ENCODE measurements around the gene ADRM1. TPM values are rescaled to one million over a fixed set of nuclear protein-coding genes. Genes with fewer than 3 reads are reported as not detected.

ADRM1 gene
- total RNA-seq, 4 donors from 2014 or later, result 143 to 198 (median 167) TPM

- TF ChIP-seq POLR2A (IDR thresholded peaks at IDR 0.05) (no peak), CTCF (IDR thresholded peaks at IDR 0.05) (no peak)
- DNase-seq (ENCODE audit: low spot score in 2 of 2), result no peak
- intact Hi-C loops (cut with DNase I; ENCODE audit: low total_unique reads), result no loop called here
These were observed 8.9 kb upstream of the ADRM1 start for GRCh38 chr20:62293946-62294345.

GRCh38 chr20:62294516-62294915 lies 8.3 kb upstream of the ADRM1 start:
- TF ChIP-seq CTCF (IDR thresholded peaks at IDR 0.05) (no peak), POLR2A (IDR thresholded peaks at IDR 0.05) (no peak)
- WGBS, 2 donors, result 87 to 90% methylated on average over 17 of the region's 17 CpGs
- intact Hi-C loops (cut with DNase I; ENCODE audit: low total_unique reads), result no loop called here

More at GRCh38 chr20:62293946-62294345, 8.9 kb upstream of the ADRM1 start:
- WGBS, 2 donors, result 85% methylated on average over 9 of the region's 9 CpGs
- H3K4me3 ChIP-seq (ENCODE audit: low read depth, poor library complexity, severe bottlenecking), result no peak overlapping the region

GRCh38 chr20:62296724-62297448 lies 5.9 kb upstream of the ADRM1 start:
- H3K4me3 ChIP-seq (ENCODE audit: low read depth, poor library complexity, severe bottlenecking), result no peak overlapping the region
- 83 to 84% methylated on average over 26 to 30 of the region's 30 CpGs for WGBS, 2 donors
- no peak for DNase-seq (ENCODE audit: low spot score in 2 of 2)
- intact Hi-C loops (cut with DNase I; ENCODE audit: low total_unique reads), result no loop called here
- TF ChIP-seq POLR2A (IDR thresholded peaks at IDR 0.05), result no peak
- no peak for TF ChIP-seq CTCF (IDR thresholded peaks at IDR 0.05)

More at GRCh38 chr20:62294516-62294915, 8.3 kb upstream of the ADRM1 start:
- H3K4me3 ChIP-seq (ENCODE audit: low read depth, poor library complexity, severe bottlenecking), result no peak overlapping the region
- no peak for DNase-seq (ENCODE audit: low spot score in 2 of 2)

- 79 to 80% methylated on average over 29 of the region's 29 CpGs for WGBS, 2 donors
- H3K4me3 ChIP-seq (ENCODE audit: low read depth, poor library complexity, severe bottlenecking), result no peak overlapping the region
- no peak for DNase-seq (ENCODE audit: low spot score in 2 of 2)
- TF ChIP-seq POLR2A (IDR thresholded peaks at IDR 0.05), result no peak
- TF ChIP-seq CTCF (IDR thresholded peaks at IDR 0.05), result no peak
- intact Hi-C loops (cut with DNase I; ENCODE audit: low total_unique reads), result no loop called here
These were observed 5.2 kb upstream of the ADRM1 start for GRCh38 chr20:62297449-62298227.

GRCh38 chr20:62298577-62299249 lies 4.1 kb upstream of the ADRM1 start:
- intact Hi-C loops (cut with DNase I; ENCODE audit: low total_unique reads), result no loop called here
- no peak for TF ChIP-seq CTCF (IDR thresholded peaks at IDR 0.05)
- no peak for TF ChIP-seq POLR2A (IDR thresholded peaks at IDR 0.05)
- DNase-seq (ENCODE audit: low spot score in 2 of 2), result no peak
- H3K4me3 ChIP-seq (ENCODE audit: low read depth, poor library complexity, severe bottlenecking), result no peak overlapping the region
- WGBS, 2 donors, result 87 to 93% methylated on average over 30 to 32 of the region's 33 CpGs
